GM12801 (cell line): ENCODE results near the gene FOXE3.

Experiments
- TF ChIP-seq, protein P1 (sequence below): IDR thresholded peaks from one replicate; pipeline ENCODE4 v1.5.1; 2011; ENCODE audit warnings: control low read depth; ENCODE audit not compliant: insufficient read length; ENCODE audit errors: extremely low read depth

FOXE3 gene

DNA sequence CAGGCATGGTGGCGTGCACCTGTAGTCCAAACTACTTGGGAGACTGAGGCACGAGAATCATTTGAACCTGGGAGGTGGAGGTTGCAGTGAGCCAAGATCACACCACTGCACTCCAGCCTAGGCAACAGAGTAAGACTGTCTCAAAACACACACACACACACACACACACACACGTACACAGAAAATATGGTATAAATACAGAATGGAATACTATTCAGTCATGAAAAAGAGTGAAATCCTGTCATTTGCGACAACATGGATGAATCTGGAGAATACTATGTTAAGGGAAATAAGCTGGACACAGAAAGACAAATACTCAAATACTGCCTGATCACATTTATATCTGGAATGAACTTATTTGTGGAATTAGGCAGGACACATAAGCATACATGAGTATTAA lies 40.2 kb downstream of the FOXE3 start:
- TF ChIP-seq, protein P1, sequence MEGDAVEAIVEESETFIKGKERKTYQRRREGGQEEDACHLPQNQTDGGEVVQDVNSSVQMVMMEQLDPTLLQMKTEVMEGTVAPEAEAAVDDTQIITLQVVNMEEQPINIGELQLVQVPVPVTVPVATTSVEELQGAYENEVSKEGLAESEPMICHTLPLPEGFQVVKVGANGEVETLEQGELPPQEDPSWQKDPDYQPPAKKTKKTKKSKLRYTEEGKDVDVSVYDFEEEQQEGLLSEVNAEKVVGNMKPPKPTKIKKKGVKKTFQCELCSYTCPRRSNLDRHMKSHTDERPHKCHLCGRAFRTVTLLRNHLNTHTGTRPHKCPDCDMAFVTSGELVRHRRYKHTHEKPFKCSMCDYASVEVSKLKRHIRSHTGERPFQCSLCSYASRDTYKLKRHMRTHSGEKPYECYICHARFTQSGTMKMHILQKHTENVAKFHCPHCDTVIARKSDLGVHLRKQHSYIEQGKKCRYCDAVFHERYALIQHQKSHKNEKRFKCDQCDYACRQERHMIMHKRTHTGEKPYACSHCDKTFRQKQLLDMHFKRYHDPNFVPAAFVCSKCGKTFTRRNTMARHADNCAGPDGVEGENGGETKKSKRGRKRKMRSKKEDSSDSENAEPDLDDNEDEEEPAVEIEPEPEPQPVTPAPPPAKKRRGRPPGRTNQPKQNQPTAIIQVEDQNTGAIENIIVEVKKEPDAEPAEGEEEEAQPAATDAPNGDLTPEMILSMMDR: no peak

DNA sequence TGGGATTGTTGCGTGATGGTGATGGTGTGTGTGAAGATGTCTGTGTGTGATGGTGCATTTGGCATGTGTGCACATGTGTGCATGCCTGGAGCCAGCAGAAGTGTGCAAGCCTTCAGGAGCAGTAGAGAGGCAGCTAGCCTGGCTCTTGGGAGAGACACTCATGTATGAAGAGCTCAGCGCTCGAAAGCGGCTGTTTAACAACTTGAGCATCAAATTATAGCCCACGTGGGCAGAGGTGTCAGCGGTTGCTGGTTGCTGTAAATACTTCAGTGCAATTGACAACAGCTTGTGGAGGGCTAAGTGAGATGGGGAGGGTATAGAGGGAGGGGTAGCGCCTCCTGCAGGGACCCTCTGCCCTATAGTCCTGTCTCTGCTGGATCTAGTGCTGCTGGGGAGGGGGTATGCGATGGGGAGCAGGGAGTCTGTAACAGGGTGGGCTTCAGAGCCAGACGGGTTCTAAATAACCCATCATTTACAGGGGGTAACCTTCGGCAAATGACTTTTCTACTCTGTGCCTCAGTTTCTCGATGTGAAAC lies 43.2 kb downstream of the FOXE3 start:
- TF ChIP-seq, protein P1: no peak

DNA sequence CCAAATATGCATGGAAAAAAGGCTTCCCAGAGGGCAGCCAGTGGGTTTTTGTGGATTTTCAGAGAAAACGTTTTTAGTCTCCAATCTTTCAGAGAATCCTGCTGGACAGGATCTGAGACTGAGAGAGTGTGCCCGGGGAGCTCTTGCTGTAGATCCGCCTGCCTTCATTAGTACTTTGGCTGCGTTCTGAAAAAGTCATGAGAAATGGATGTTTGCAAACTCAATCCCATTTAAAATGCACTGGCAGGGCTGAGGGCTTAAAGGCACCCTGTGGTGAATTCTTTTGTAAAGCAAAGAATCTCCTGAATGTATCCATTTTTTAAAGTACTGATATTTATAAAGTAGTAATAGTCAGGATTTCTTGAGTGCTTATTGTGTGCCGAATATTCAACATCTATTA lies 44.0 kb downstream of the FOXE3 start:
- TF ChIP-seq, protein P1: no peak

DNA sequence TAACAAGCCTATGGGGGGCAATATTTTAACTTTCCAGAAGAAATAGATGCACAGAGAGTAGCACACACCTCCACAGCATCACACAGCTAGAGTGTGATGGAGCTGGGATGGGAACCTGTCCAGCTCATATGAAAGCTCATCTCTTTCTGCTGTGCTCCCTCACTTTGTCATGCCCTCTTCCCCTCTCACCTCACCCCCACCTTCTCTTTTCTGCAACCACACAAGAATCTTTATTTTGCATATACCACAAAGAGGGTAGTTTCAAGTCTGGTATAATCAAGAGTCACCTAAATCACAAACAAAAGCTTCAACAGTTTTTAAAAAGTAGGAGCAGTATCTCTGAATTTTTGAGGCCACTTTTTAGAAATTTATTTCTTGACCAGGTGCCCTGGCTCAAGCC lies 44.4 kb downstream of the FOXE3 start:
- TF ChIP-seq, protein P1: no peak

DNA sequence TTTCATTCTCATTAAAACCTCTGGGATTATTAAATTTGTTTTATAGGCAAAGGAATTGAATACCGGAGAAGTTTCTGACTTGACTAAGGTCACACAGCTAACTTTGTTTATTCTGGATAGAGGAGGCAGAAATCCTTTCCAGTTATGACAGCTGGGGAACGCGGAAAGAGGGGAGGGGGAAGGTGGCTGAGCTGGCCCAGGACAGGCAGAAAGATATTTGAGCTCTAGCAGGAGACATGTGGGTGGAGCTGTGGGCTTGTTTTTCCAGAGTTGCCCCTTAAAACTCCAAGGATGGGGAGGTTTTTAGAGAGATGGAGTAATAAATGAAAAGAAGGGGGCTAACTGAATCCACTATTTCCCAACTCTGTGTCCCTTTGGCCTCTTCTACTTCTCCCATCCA lies 49.5 kb downstream of the FOXE3 start:
- TF ChIP-seq, protein P1: no peak
